Raji (cell line): ENCODE measurements around the gene CNTN2.

ENCODE experiments used
- POLR2A ChIP-seq: IDR thresholded peaks from 2 replicates; pipeline ENCODE4 v1.6.1; 2011; ENCODE audit warnings: low read depth, low read length, control low read depth; ENCODE audit not compliant: insufficient read depth

CNTN2 gene

GRCh38 chr1:205015241-205015640 is 27.8 kb upstream of the CNTN2 start:
- no peak for TF ChIP-seq POLR2A

- no peak for TF ChIP-seq POLR2A
Observed at GRCh38 chr1:205016075-205016474, 26.9 kb upstream of the CNTN2 start.

DNA sequence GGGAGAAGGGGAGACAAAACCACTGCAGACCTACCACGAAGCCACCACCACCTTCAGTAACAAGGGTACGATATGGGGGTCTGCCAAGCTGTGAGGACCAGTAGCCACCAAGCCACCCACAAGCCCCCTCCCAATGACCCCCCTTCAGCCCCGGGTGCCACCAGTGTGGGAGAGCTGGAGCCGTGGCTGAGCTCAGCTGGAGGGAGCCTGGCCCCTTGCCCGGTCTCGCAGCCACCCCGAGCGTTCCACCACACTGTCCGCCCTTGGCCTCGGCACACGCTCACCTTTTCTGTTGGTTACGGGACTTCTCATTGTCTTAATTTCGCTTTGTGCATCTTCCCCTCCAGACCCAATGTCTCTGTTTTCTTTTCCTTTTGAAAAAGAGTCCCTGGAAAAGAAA is 26.4 kb upstream of the CNTN2 start:
- no peak for TF ChIP-seq POLR2A

GRCh38 chr1:205017001-205017400 is 26.0 kb upstream of the CNTN2 start:
- no peak for TF ChIP-seq POLR2A

DNA sequence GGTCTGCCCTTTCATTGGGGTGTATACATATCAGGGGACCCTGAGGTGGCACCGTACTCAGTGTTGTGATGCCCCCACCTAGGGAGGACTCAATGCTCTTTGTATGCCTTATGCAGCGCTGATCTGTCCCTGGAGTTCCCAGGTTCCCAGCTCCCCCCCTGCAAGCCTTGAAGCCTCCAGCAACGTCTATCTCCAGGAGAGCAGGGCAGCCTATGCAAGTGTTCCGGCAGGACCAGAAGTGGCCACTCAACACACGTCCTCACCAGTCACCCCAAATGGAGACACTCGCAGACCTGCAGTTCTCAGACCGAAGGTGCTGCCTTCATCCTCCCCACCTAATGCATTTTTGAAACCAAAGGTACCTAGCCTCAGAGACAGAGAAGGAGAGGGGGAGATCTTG is 25.2 kb upstream of the CNTN2 start:
- TF ChIP-seq POLR2A: no peak

DNA sequence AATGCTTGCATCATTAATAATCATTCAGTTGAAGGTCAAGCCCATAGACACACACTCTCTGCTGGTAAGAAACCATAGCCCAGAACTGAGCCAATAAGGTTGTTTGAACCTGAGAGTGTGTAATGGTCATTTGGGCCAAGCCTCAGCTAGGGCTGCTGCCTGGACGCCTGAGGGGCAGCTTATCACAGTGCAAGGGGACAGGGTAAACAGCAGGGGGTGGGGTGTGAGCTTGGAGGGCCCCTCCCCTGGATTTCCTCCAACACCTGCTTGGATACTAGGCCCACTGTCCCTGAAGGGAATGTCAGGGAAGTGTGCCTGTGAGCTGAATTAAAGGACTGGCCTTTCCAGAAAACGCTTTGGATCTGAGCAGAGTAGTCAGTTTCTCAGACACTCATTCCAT is 24.6 kb upstream of the CNTN2 start:
- no peak for TF ChIP-seq POLR2A

- TF ChIP-seq POLR2A: no peak
Observed at GRCh38 chr1:205020466-205020865, 22.5 kb upstream of the CNTN2 start.

DNA sequence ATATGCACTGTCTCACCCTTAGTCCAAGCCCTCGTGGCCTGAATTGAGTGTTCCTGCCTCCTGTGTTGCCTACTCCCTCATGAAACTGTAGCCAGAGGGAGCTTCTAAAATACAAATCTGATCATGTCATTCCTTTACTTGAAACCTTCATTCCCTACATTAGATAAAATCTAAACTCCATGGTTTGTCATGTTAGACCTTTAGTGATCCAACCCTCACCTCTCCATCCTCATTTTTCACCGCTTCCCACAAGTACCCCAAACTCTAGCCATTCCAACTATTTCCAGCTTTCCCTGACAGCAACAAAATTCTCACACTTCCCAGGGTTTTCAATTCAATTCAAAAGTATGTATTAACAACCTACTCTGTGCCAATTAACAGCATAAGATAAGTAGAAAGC is 18.3 kb upstream of the CNTN2 start:
- no peak for TF ChIP-seq POLR2A

GRCh38 chr1:205025239-205025638 is 17.8 kb upstream of the CNTN2 start:
- no peak for TF ChIP-seq POLR2A

- no peak for TF ChIP-seq POLR2A
Observed at GRCh38 chr1:205026181-205026580, 16.8 kb upstream of the CNTN2 start.

GRCh38 chr1:205028390-205028789 is 14.6 kb upstream of the CNTN2 start:
- TF ChIP-seq POLR2A: no peak

- no peak for TF ChIP-seq POLR2A
Observed at GRCh38 chr1:205028924-205029323, 14.1 kb upstream of the CNTN2 start.

- no peak for TF ChIP-seq POLR2A
Observed at GRCh38 chr1:205030241-205030640, 12.8 kb upstream of the CNTN2 start.

- no peak for TF ChIP-seq POLR2A
Observed at GRCh38 chr1:205030896-205031295, 12.1 kb upstream of the CNTN2 start.

DNA sequence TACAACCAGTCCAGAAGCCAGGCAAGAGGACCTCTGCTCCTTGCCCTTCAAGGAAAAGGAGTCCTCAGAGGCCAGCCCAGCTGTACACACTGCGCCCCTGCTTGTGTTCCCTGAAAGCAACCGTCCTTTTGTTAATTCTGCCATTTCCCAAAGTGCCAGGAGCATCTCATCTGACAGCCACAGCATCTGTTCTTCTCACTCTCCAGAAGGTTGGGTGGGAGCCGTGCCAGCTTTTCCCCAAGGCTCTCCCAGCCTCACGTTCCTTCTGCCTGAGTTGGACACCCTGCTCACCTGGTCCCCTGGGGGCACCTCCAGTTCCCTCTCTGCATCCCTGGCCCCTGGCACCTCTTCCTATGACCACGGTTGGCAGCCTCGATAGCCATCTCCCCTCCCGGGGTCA is 10.5 kb upstream of the CNTN2 start:
- TF ChIP-seq POLR2A: no peak

DNA sequence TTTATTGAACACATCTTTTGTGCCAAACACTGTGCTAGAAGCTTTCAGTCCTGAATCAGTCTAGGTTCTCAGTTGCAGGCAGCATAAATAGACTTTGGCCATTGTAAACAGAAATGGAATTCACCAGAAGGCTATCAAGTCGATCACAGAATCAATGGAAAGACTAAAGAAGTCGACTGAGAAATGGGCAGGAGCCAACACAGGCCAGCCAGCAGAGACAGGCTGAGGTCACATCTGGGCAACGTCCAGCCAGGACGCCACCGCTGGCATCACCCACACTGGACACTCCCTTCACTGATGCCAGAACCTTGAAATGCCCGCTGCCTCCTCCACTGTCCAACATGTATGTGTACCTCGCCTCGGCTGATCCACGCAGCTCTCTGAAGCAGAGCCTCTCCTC is 5.5 kb upstream of the CNTN2 start:
- no peak for TF ChIP-seq POLR2A

DNA sequence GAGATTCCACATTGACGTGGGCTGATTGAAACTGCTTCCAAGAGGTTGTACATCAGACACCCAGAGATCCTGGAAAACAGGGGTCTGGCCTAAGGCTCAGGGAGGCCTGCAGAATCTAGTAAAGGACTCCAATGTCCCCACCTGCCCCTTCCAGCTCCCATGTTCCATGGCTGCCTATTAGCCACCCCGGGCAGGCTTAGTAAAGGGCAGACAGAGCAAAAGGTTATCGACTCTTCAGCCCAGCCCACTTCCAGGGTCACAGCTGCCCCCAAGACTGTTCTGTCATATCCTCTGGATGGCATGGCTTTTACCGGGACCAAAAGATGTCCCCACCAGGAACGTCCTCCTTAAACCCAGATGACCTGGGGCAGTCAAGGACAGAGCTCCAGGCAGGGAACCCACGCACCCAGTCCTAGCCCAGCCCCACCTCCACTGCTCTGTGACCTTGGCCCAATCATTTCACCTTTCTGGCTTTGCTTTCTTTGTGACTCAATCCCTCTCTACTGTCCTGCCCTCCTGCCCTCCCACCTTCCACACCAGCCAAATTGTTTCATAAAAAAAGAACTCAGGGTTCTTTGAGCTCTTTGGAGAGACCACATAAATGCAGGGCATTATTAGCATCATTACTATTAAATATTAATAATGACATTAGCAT is 4.8 kb upstream of the CNTN2 start:
- no peak for TF ChIP-seq POLR2A
